Suppressor macrophage (primary cell): Measurements from ENCODE around the gene SPTLC1.
A peak's percentile ranks its signal among the peaks of the same experiment; 100 is the strongest.
"Not testable (repeated sequence)": the region's sequence is repeated elsewhere in the genome, so short reads cannot be mapped to it uniquely, and the experiment has no call there.

ENCODE experiments used
- DNase-seq, 4 experiments: peaks; one replicate each; pipeline ENCODE4 v3.0.0-alpha.2; 2020 to 2022
- total RNA-seq, 17 experiments: gene quantifications; one replicate each; lab custom pipeline; 2026; ENCODE audit warnings: mixed read lengths in 6 of 17, inconsistent platforms in 3 of 17; lab: John Stamatoyannopoulos, UW

The SPTLC1 gene
- 71.6 to 133 (median 91.6) reads per million in 17 experiments for total RNA-seq

- DNase-seq = peak; percentile 97 to 98 (median 98)
Measured at GRCh38 chr9:92115071-92115858, at the start of gene SPTLC1. TSS of gene SPTLC1 (minus strand) at chr9:92115413. CDS start at chr9:92115370, 43 bp downstream.

- no peak for DNase-seq
Measured at GRCh38 chr9:92164975-92165374, 49.8 kb upstream of the SPTLC1 start.

GRCh38 chr9:92164490-92164889, 49.3 kb upstream of the SPTLC1 start:
- DNase-seq = no peak

GRCh38 chr9:92163276-92163675, 48.1 kb upstream of the SPTLC1 start:
- no peak for DNase-seq

GRCh38 chr9:92160786-92161185, 45.6 kb upstream of the SPTLC1 start:
- no peak for DNase-seq

- DNase-seq = no peak
Measured at GRCh38 chr9:92159058-92159457, 43.8 kb upstream of the SPTLC1 start.

- no peak for DNase-seq
Measured at GRCh38 chr9:92158097-92158601, 42.9 kb upstream of the SPTLC1 start.

GRCh38 chr9:92155736-92156135, 40.5 kb upstream of the SPTLC1 start:
- DNase-seq = not testable (repeated sequence)

GRCh38 chr9:92155221-92155620, 40.0 kb upstream of the SPTLC1 start:
- DNase-seq = no peak

GRCh38 chr9:92153466-92154415, 38.5 kb upstream of the SPTLC1 start:
- not testable (repeated sequence) for DNase-seq

- DNase-seq = no peak
Measured at GRCh38 chr9:92151691-92152393, 36.6 kb upstream of the SPTLC1 start.

- DNase-seq = not testable (repeated sequence)
Measured at GRCh38 chr9:92150501-92151470, 35.6 kb upstream of the SPTLC1 start.

GRCh38 chr9:92147852-92148180, 32.6 kb upstream of the SPTLC1 start:
- DNase-seq = no peak

- peak; percentile 39 to 69 (median 48) for DNase-seq
Measured at GRCh38 chr9:92147030-92147851, 32.0 kb upstream of the SPTLC1 start.

GRCh38 chr9:92146610-92147009, 31.4 kb upstream of the SPTLC1 start:
- peak in 3 of 4 experiments; percentile 48 to 63 (median 58) for DNase-seq

GRCh38 chr9:92145784-92146183, 30.6 kb upstream of the SPTLC1 start:
- not testable (repeated sequence) for DNase-seq

GRCh38 chr9:92142329-92142728, 27.1 kb upstream of the SPTLC1 start:
- no peak for DNase-seq

- DNase-seq = peak in 2 of 4 experiments; percentile 24 to 46
Measured at GRCh38 chr9:92141144-92142129, 26.2 kb upstream of the SPTLC1 start.

- DNase-seq = no peak
Measured at GRCh38 chr9:92140754-92141143, 25.5 kb upstream of the SPTLC1 start.
